Stimulated activated naive B cell treated with anti-CD40 and anti-IgM and Interleukin-4, amounts not matched to agents 10 μg/mL and 1 μg/mL and 100 μg/mL, for 72 hours (primary cell): ENCODE data around the gene SERPINB13.

Experiments
- ATAC-seq, 2 donors: fragments of 150-1000 bp; cut with Tn5 transposase; replicated peaks; 2 replicates each; pipeline ENCODE4 v1.10.0; 2021; ENCODE audit warnings: moderate library complexity in 1 of 2
- DNase-seq: peaks from one replicate; pipeline ENCODE4 v3.0.0; 2021
- H3K27ac Mint-ChIP-seq: one replicate; pipeline ENCODE4 v1.8.0; 2022; ENCODE audit warnings: mild to moderate bottlenecking, mixed read lengths
- H3K27me3 Mint-ChIP-seq, 2 donors: one replicate each; pipeline ENCODE4 v1.8.0; 2022; ENCODE audit warnings: mixed read lengths in 2 of 2
- H3K36me3 Mint-ChIP-seq, 2 donors: one replicate each; pipeline ENCODE4 v1.8.0; 2022; ENCODE audit warnings: mixed read lengths in 2 of 2, mild to moderate bottlenecking in 1 of 2
- H3K4me1 Mint-ChIP-seq, 2 donors: one replicate each; pipeline ENCODE4 v1.8.0; 2022; ENCODE audit warnings: mixed read lengths in 2 of 2, mild to moderate bottlenecking in 1 of 2
- H3K4me3 Mint-ChIP-seq, 2 donors: one replicate each; pipeline ENCODE4 v1.8.0; 2022; ENCODE audit warnings: mild to moderate bottlenecking in 2 of 2, mixed read lengths in 2 of 2, moderate library complexity in 1 of 2
- H3K9me3 Mint-ChIP-seq, 2 donors: one replicate each; pipeline ENCODE4 v1.8.0; 2022; ENCODE audit warnings: mixed read lengths in 2 of 2, mild to moderate bottlenecking in 1 of 2

SERPINB13 gene

GRCh38 chr18:63567825-63568224 lies 19.3 kb upstream of the SERPINB13 start:
- no peak overlapping the region for H3K27ac Mint-ChIP-seq
- peaks cover 22 to 24% of the 10 kb centered on the region in 2 donors for H3K27me3 Mint-ChIP-seq
- H3K9me3 Mint-ChIP-seq = no peaks in the 10 kb centered on the region
- H3K4me3 Mint-ChIP-seq = no peak overlapping the region
- H3K4me1 Mint-ChIP-seq = no peaks in the 10 kb centered on the region
- no peaks in the 10 kb centered on the region for H3K36me3 Mint-ChIP-seq
- ATAC-seq (no peak), DNase-seq (no peak)

- Mint-ChIP-seq H3K27ac (no peak overlapping the region), H3K36me3 (no peaks in the 10 kb centered on the region)
- DNase-seq = no peak
Measured at GRCh38 chr18:63570721-63571120, 16.4 kb upstream of the SERPINB13 start.

DNA sequence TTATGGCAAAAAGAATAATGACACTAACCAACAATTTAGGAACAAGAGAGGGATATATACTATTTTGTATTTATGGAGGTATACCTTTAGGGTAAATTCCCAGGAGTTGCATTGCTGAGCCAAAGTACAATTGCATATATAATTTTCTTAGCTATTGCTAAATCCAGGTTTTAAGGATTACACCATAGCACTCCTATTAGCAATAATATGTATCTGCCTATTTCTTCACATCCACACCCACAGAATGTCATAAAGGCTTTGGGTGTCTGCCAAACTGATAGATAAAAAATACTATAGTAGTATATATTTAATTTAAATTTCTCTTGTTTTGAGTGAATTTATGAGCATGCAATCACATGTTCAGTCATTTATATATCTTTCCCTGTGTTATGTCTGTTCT lies 11.5 kb upstream of the SERPINB13 start:
- no peak overlapping the region for H3K4me3 Mint-ChIP-seq
- no peaks in the 10 kb centered on the region for H3K36me3 Mint-ChIP-seq
- no peaks in the 10 kb centered on the region for H3K4me1 Mint-ChIP-seq
- no peak for DNase-seq
- ATAC-seq = no peak
- H3K9me3 Mint-ChIP-seq = no peaks in the 10 kb centered on the region
- peaks cover 6 to 7% of the 10 kb centered on the region in 2 donors for H3K27me3 Mint-ChIP-seq
- H3K27ac Mint-ChIP-seq = no peak overlapping the region

More at GRCh38 chr18:63570721-63571120, 16.4 kb upstream of the SERPINB13 start:
- no peak overlapping the region for H3K4me3 Mint-ChIP-seq
- H3K9me3 Mint-ChIP-seq = no peaks in the 10 kb centered on the region
- no peaks in the 10 kb centered on the region for H3K4me1 Mint-ChIP-seq
- no peak for ATAC-seq
- H3K27me3 Mint-ChIP-seq = peaks cover 22 to 24% of the 10 kb centered on the region in 2 donors

GRCh38 chr18:63578357-63578958 lies 8.7 kb upstream of the SERPINB13 start:
- H3K4me1 Mint-ChIP-seq = no peaks in the 10 kb centered on the region
- H3K36me3 Mint-ChIP-seq = no peaks in the 10 kb centered on the region
- peaks cover 13 to 15% of the 10 kb centered on the region in 2 donors for H3K27me3 Mint-ChIP-seq
- DNase-seq (no peak), ATAC-seq (peak in 1 of 2 donors; percentile 47)
- no peaks in the 10 kb centered on the region for H3K9me3 Mint-ChIP-seq
- no peak overlapping the region for H3K27ac Mint-ChIP-seq
- H3K4me3 Mint-ChIP-seq = no peak overlapping the region

DNA sequence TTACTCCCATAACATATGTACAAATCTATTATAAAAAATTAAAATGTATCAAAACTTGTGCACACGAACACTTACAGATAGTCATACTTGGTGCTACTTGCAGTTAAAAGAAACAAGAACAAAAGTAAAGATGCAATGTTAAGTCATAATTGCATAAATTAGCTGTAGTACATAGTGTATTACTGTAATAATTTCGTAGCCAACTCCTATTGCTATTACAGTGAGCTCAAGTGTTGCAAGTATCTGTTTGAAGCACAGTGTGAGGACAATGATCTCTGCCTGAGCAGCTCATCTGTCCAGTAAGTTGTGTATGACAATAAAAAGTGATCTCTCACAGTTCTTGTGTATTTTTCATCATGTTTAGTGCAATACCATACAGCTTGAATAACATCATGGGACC lies 7.5 kb upstream of the SERPINB13 start:
- Mint-ChIP-seq H3K4me1 (no peaks in the 10 kb centered on the region), H3K27me3 (peaks cover 13 to 20% of the 10 kb centered on the region in 2 donors), H3K9me3 (no peaks in the 10 kb centered on the region), H3K27ac (no peak overlapping the region), H3K4me3 (no peak overlapping the region), H3K36me3 (no peaks in the 10 kb centered on the region)
- DNase-seq = no peak
- no peak for ATAC-seq

GRCh38 chr18:63585988-63586387 lies 1.2 kb upstream of the SERPINB13 start:
- no peak for DNase-seq
- Mint-ChIP-seq H3K9me3 (no peaks in the 10 kb centered on the region), H3K36me3 (no peaks in the 10 kb centered on the region), H3K27ac (no peak overlapping the region), H3K4me3 (no peak overlapping the region), H3K27me3 (peaks cover 13 to 15% of the 10 kb centered on the region in 2 donors), H3K4me1 (no peaks in the 10 kb centered on the region)
- ATAC-seq = no peak

DNA sequence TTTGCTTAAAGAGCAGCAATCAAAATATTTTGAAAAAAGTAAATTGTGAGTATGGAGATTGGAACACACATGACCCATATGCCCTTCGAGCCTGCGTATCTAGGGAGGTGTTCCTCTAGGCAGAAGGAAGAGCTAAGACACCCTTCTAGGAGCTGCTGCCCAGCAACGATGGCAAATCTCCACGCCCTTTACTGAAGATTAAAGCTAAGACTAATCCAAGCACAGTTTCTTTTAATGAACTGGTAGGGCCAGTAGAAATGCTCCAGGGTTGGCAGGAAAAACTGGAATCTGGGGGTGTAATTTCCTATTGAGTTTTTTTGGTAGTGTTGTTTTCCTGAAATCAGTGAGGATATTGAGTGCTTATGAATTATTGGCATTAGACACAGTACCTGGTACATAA lies 712 bp upstream of the SERPINB13 start:
- H3K27me3 Mint-ChIP-seq = peaks cover 9 to 11% of the 10 kb centered on the region in 2 donors
- no peak for DNase-seq
- no peak overlapping the region for H3K4me3 Mint-ChIP-seq
- H3K36me3 Mint-ChIP-seq = no peaks in the 10 kb centered on the region
- no peaks in the 10 kb centered on the region for H3K9me3 Mint-ChIP-seq
- no peak overlapping the region for H3K27ac Mint-ChIP-seq
- ATAC-seq = no peak
- no peaks in the 10 kb centered on the region for H3K4me1 Mint-ChIP-seq

DNA sequence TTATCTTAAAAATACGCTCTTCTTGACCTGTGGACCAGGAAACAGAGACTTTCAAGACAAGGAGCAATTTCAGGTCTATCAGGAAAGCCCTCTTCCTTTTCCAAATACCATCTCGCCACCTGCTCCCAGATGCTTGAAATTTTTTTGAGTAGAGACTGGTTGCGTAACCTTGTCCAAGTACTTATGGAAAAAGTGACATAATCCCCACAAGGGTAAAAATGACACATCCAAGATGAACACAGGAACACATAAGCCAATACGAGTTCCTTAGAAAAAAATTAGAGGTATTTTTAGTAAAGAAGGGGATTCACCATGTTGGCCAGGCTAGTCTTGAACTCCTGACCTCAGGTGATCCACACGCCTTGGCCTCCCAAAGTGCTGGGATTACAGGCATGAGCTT lies 1.8 kb downstream of the SERPINB13 start:
- no peak for DNase-seq
- H3K36me3 Mint-ChIP-seq = no peaks in the 10 kb centered on the region
- no peaks in the 10 kb centered on the region for H3K9me3 Mint-ChIP-seq
- no peak overlapping the region for H3K4me3 Mint-ChIP-seq
- no peak for ATAC-seq
- H3K4me1 Mint-ChIP-seq = no peaks in the 10 kb centered on the region
- peaks cover 5 to 6% of the 10 kb centered on the region in 2 donors for H3K27me3 Mint-ChIP-seq
- no peak overlapping the region for H3K27ac Mint-ChIP-seq

DNA sequence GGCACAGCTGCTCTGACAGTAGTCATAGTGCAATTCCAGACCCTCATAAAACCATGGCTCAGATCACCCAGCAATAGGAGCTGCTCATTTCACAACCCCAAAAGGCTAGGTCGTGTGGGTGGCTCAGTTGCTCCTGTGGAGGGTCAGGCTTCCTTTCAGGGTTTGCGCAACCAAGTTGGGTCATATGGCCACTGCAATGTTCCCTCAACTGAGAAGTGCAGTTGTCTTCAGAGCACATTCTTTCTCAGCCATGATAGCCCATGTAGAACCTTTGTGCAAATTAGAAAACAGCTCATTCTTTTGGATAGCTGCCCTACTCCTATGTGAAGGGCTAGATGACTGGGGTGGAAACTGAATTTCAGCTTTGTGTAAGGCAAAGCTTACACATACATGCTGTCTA lies 3.2 kb downstream of the SERPINB13 start:
- Mint-ChIP-seq H3K36me3 (no peaks in the 10 kb centered on the region), H3K27me3 (peaks cover 0 to 6% of the 10 kb centered on the region in 2 donors), H3K4me1 (no peaks in the 10 kb centered on the region), H3K4me3 (no peak overlapping the region), H3K27ac (no peak overlapping the region), H3K9me3 (no peaks in the 10 kb centered on the region)
- DNase-seq (no peak), ATAC-seq (no peak)

- H3K9me3 Mint-ChIP-seq = no peaks in the 10 kb centered on the region
- H3K36me3 Mint-ChIP-seq = no peaks in the 10 kb centered on the region
- no peak overlapping the region for H3K27ac Mint-ChIP-seq
- H3K4me1 Mint-ChIP-seq = no peaks in the 10 kb centered on the region
- H3K4me3 Mint-ChIP-seq = no peak overlapping the region
- DNase-seq = no peak
- no peak for ATAC-seq
- H3K27me3 Mint-ChIP-seq = peaks cover 0 to 6% of the 10 kb centered on the region in 2 donors
Measured at GRCh38 chr18:63590966-63591695, 4.0 kb downstream of the SERPINB13 start.

DNA sequence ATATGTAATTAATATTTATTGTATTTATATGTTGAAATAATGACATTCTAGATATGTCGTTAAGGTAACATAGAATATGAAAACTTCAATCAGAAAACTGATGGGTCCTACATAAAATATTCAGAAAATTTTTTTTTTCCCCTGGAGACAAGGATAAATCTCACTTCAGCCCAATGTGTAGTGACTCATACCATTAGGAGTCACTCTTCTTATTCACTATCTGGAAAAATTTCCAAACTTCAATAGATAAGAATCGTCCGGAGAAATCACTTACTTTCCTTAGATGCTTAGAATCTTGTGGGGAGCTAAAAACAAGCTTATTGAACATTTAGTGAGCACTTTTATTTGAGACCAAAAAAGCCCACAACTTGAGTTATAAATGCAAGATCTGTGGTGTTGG lies 4.6 kb downstream of the SERPINB13 start:
- no peak overlapping the region for H3K27ac Mint-ChIP-seq
- H3K9me3 Mint-ChIP-seq = no peaks in the 10 kb centered on the region
- no peak overlapping the region for H3K4me3 Mint-ChIP-seq
- no peak for ATAC-seq
- H3K36me3 Mint-ChIP-seq = no peaks in the 10 kb centered on the region
- no peak for DNase-seq
- no peaks in the 10 kb centered on the region for H3K4me1 Mint-ChIP-seq
- peaks cover 0 to 6% of the 10 kb centered on the region in 2 donors for H3K27me3 Mint-ChIP-seq

GRCh38 chr18:63592471-63592870 lies 5.3 kb downstream of the SERPINB13 start:
- Mint-ChIP-seq H3K4me3 (no peak overlapping the region), H3K27me3 (peaks cover 0 to 6% of the 10 kb centered on the region in 2 donors)

DNA sequence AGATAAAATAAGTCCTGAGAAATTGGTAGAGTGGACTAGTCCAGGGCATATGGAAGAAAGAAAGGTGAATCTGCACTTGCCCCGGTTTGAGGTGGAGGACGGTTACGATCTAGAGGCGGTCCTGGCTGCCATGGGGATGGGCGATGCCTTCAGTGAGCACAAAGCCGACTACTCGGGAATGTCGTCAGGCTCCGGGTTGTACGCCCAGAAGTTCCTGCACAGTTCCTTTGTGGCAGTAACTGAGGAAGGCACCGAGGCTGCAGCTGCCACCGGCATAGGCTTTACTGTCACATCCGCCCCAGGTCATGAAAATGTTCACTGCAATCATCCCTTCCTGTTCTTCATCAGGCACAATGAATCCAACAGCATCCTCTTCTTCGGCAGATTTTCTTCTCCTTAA lies 9.8 kb downstream of the SERPINB13 start:
- no peaks in the 10 kb centered on the region for H3K27me3 Mint-ChIP-seq
- H3K4me3 Mint-ChIP-seq = no peak overlapping the region
- ATAC-seq = no peak
- H3K27ac Mint-ChIP-seq = no peak overlapping the region
- no peaks in the 10 kb centered on the region for H3K9me3 Mint-ChIP-seq
- H3K36me3 Mint-ChIP-seq = no peaks in the 10 kb centered on the region
- H3K4me1 Mint-ChIP-seq = no peaks in the 10 kb centered on the region
- DNase-seq = no peak

More at GRCh38 chr18:63592471-63592870, 5.3 kb downstream of the SERPINB13 start:
- DNase-seq (no peak), ATAC-seq (no peak)
- Mint-ChIP-seq H3K4me1 (no peaks in the 10 kb centered on the region), H3K9me3 (no peaks in the 10 kb centered on the region), H3K36me3 (no peaks in the 10 kb centered on the region), H3K27ac (no peak overlapping the region)

DNA sequence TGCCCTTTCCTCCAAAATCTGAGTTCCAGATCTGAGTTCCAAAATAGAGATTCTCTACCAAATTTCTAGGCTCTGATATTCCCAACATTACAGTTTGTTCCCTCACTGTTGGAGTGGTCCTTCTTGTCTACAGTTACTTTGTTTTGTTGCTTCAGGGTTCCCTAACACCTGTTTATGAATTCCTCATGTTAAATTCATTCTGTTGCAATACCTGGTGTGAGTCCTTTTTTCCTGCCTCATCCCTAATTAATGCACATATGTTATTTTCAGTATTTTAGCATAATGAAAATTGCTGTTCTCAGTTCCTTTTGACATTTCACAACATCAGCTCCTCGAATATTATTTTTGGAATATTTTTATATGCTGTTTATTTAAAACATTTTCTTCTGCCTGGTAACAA lies 16.2 kb downstream of the SERPINB13 start:
- DNase-seq = no peak
- no peak overlapping the region for H3K27ac Mint-ChIP-seq
- no peak overlapping the region for H3K4me3 Mint-ChIP-seq
- H3K36me3 Mint-ChIP-seq = no peaks in the 10 kb centered on the region
- H3K27me3 Mint-ChIP-seq = peaks cover 0 to 12% of the 10 kb centered on the region in 2 donors
- H3K4me1 Mint-ChIP-seq = no peaks in the 10 kb centered on the region
- ATAC-seq = no peak
- H3K9me3 Mint-ChIP-seq = no peaks in the 10 kb centered on the region

GRCh38 chr18:63603772-63604171 lies 16.6 kb downstream of the SERPINB13 start:
- ATAC-seq = peak; percentile 57 to 61
- no peak overlapping the region for H3K4me3 Mint-ChIP-seq

More at GRCh38 chr18:63603772-63604171, 16.6 kb downstream of the SERPINB13 start:
- Mint-ChIP-seq H3K4me1 (no peaks in the 10 kb centered on the region), H3K27ac (no peak overlapping the region), H3K9me3 (no peaks in the 10 kb centered on the region), H3K36me3 (no peaks in the 10 kb centered on the region), H3K27me3 (peaks cover 0 to 12% of the 10 kb centered on the region in 2 donors)
- no peak for DNase-seq
